Type B pancreatic cell (in vitro differentiated cells): ENCODE results near the gene TH. TPM values are rescaled to one million over a fixed set of nuclear protein-coding genes. Genes with fewer than 3 reads are reported as not detected.

Experiments
- DNase-seq: peaks from one replicate; pipeline ENCODE4 v3.0.0; 2021; ENCODE audit warnings: mixed read lengths; ENCODE audit not compliant: unreplicated experiment; ENCODE audit errors: extremely low spot score
- H3K27ac Mint-ChIP-seq: 2 replicates; pipeline ENCODE4 v1.8.0; 2021; ENCODE audit warnings: mild to moderate bottlenecking, mixed read lengths
- H3K27me3 Mint-ChIP-seq: 2 replicates; pipeline ENCODE4 v1.8.0; 2021; ENCODE audit warnings: mixed read lengths
- H3K36me3 Mint-ChIP-seq: 2 replicates; pipeline ENCODE4 v1.8.0; 2021; ENCODE audit warnings: mixed read lengths
- H3K4me1 Mint-ChIP-seq: one replicate; pipeline ENCODE4 v1.8.0; 2021; ENCODE audit warnings: mixed read lengths; ENCODE audit not compliant: unreplicated experiment
- H3K4me3 Mint-ChIP-seq: 2 replicates; pipeline ENCODE4 v1.8.0; 2021; ENCODE audit warnings: mild to moderate bottlenecking, mixed read lengths
- H3K9me3 Mint-ChIP-seq: 2 replicates; pipeline ENCODE4 v1.8.0; 2021; ENCODE audit warnings: mixed read lengths
- CTCF ChIP-seq: fragments of 200-600 bp; sonication (generic); conservative IDR thresholded peaks from 2 replicates; pipeline ENCODE4 v1.5.0; 2021; ENCODE audit warnings: antibody characterized with exemption, mild to moderate bottlenecking
- microRNA-seq: library from miRNA; unstranded; fragments of <30 nt; microRNA quantifications from one replicate; pipeline ENCODE4, GENCODE V29; 2020
- total RNA-seq: library from RNA; stranded (reverse); gene quantifications from 2 replicates; pipeline ENCODE4 v1.2.1, GENCODE V29; 2021; ENCODE audit warnings: low replicate concordance

The TH gene
- total RNA-seq, 1 donor from 2014 or later: 2.2 TPM

- H3K27me3 Mint-ChIP-seq: peaks cover 9% of the 10 kb centered on the region
- H3K9me3 Mint-ChIP-seq: peaks cover 20% of the 10 kb centered on the region
- peaks cover 4% of the 10 kb centered on the region for H3K4me1 Mint-ChIP-seq
- H3K36me3 Mint-ChIP-seq: peaks cover 5% of the 10 kb centered on the region
- H3K4me3 Mint-ChIP-seq: no peak overlapping the region
- H3K27ac Mint-ChIP-seq: no peak overlapping the region
- DNase-seq: no peak
- no peak for TF ChIP-seq CTCF
Observed at GRCh38 chr11:2114430-2115241, 57.0 kb downstream of the TH start.

Small RNA genes lying within 50 kb of the gene (microRNA-seq; reads per million reads assigned to microRNA genes)
- gene MIR4686 (not detected), gene MIR483 (5,738 reads per million, percentile 93 among the genes with 10 or more reads in this experiment)

Other genes with a start within 250 kb of the TH start
- gene MRPL23, start 224.5 kb downstream of the TH start, total RNA-seq: 40.0 and 46.1 TPM in 2 replicates
- gene H19, start 174.0 kb downstream of the TH start, total RNA-seq: 12,320 and 19,345 TPM in 2 replicates
- 2,350 and 3,865 TPM in 2 replicates for gene IGF2, start 32.4 kb downstream of the TH start, total RNA-seq
- gene INS, start 10.6 kb downstream of the TH start, total RNA-seq: 1,584 and 3,976 TPM in 2 replicates
- gene ASCL2, start 98.8 kb upstream of the TH start, total RNA-seq: 5.6 and 13.6 TPM in 2 replicates
- 0.51 and 1.2 TPM in 2 replicates for gene C11orf21, start 130.1 kb upstream of the TH start, total RNA-seq
- 2.6 and 7.2 TPM in 2 replicates for gene TSPAN32, start 130.2 kb upstream of the TH start, total RNA-seq
- gene CD81, start 205.5 kb upstream of the TH start, total RNA-seq: 350 and 438 TPM in 2 replicates
- gene TSSC4, start 228.9 kb upstream of the TH start, total RNA-seq: 59.0 and 59.7 TPM in 2 replicates